Neutrophil (primary cell): Measurements from ENCODE around the gene SECTM1.

Experiments
- H3K27ac ChIP-seq: fragments of 200-600 bp; sonication (generic); 2 replicates; pipeline ENCODE4 v1.5.1; 2016; ENCODE audit warnings: mild to moderate bottlenecking, moderate library complexity
- H3K27me3 ChIP-seq: fragments of 200-600 bp; sonication (generic); 2 replicates; pipeline ENCODE4 v1.6.0; 2016; ENCODE audit warnings: mild to moderate bottlenecking
- H3K36me3 ChIP-seq: fragments of 200-600 bp; sonication (generic); 2 replicates; pipeline ENCODE4 v1.5.1; 2017
- H3K4me1 ChIP-seq, 2 experiments: fragments of 200-600 bp in 1 of 2; sonication (generic) in 1 of 2; 1 replicate in 1 of 2; 2 replicates in 1 of 2; pipeline versions ENCODE4 v1.5.1 to v1.6.1; 2013 to 2016; ENCODE audit warnings: low read depth in 1 of 2, low read length in 1 of 2, mild to moderate bottlenecking in 1 of 2, moderate library complexity in 1 of 2; ENCODE audit not compliant: control insufficient read depth in 1 of 2, insufficient read depth in 1 of 2
- H3K4me3 ChIP-seq, 2 experiments: fragments of 200-600 bp in 1 of 2; sonication (generic) in 1 of 2; 1 replicate in 1 of 2; 2 replicates in 1 of 2; pipeline ENCODE4 v1.5.1; 2013 to 2016; ENCODE audit warnings: low read depth in 1 of 2, low read length in 1 of 2, mild to moderate bottlenecking in 1 of 2, moderate library complexity in 1 of 2
- H3K9me3 ChIP-seq: fragments of 200-600 bp; sonication (generic); 2 replicates; pipeline ENCODE4 v1.5.1; 2016
- CTCF ChIP-seq: fragments of 200-600 bp; sonication (generic); IDR thresholded peaks from 2 replicates; pipeline ENCODE4 v1.5.1; 2016; ENCODE audit warnings: antibody characterized with exemption

Gene SECTM1

GRCh38 chr17:82330322-82331239, 3.0 kb downstream of the SECTM1 start:
- H3K4me1 ChIP-seq, result peaks cover 28 to 30% of the 10 kb centered on the region in 2 experiments
- H3K36me3 ChIP-seq, result peaks cover 4% of the 10 kb centered on the region
- H3K4me3 ChIP-seq, result no peak overlapping the region
- H3K9me3 ChIP-seq, result no peaks in the 10 kb centered on the region
- H3K27ac ChIP-seq, result no peak overlapping the region
- TF ChIP-seq CTCF, result no peak
- H3K27me3 ChIP-seq, result peaks cover 42% of the 10 kb centered on the region

GRCh38 chr17:82329683-82330321, 3.8 kb downstream of the SECTM1 start:
- Histone ChIP-seq H3K27ac (no peak overlapping the region), H3K36me3 (peaks cover 4% of the 10 kb centered on the region), H3K27me3 (peaks cover 43% of the 10 kb centered on the region), H3K4me1 (peaks cover 23 to 24% of the 10 kb centered on the region in 2 experiments), H3K4me3 (no peak overlapping the region), H3K9me3 (no peaks in the 10 kb centered on the region)
- no peak for TF ChIP-seq CTCF

GRCh38 chr17:82328994-82329507, 4.5 kb downstream of the SECTM1 start:
- H3K4me3 ChIP-seq, result no peak overlapping the region
- no peaks in the 10 kb centered on the region for H3K9me3 ChIP-seq
- no peak for TF ChIP-seq CTCF
- H3K27me3 ChIP-seq, result peaks cover 48% of the 10 kb centered on the region
- peaks cover 16% of the 10 kb centered on the region in 2 experiments for H3K4me1 ChIP-seq
- peaks cover 6% of the 10 kb centered on the region for H3K36me3 ChIP-seq
- H3K27ac ChIP-seq, result no peak overlapping the region

GRCh38 chr17:82328141-82328993, 5.2 kb downstream of the SECTM1 start:
- Histone ChIP-seq H3K4me3 (no peak overlapping the region), H3K9me3 (no peaks in the 10 kb centered on the region), H3K27me3 (peaks cover 43% of the 10 kb centered on the region), H3K36me3 (peaks cover 13% of the 10 kb centered on the region), H3K4me1 (peaks cover 12 to 15% of the 10 kb centered on the region in 2 experiments), H3K27ac (no peak overlapping the region)
- TF ChIP-seq CTCF, result no peak

GRCh38 chr17:82327757-82328140, 5.8 kb downstream of the SECTM1 start:
- Histone ChIP-seq H3K36me3 (peaks cover 19% of the 10 kb centered on the region), H3K4me1 (peaks cover 7 to 9% of the 10 kb centered on the region in 2 experiments), H3K4me3 (no peak overlapping the region), H3K27me3 (peaks cover 43% of the 10 kb centered on the region), H3K9me3 (no peaks in the 10 kb centered on the region), H3K27ac (no peak overlapping the region)
- TF ChIP-seq CTCF, result no peak
